Stimulated activated CD4-positive, alpha-beta T cell treated with anti-CD3 and anti-CD28 coated beads, Interleukin-12 subunit alpha, Interleukin-12 subunit beta, amount 100 ng/mL, for 4 hours (primary cell): ENCODE measurements around the gene TYMP.
"Not testable (repeated sequence)": the region's sequence is repeated elsewhere in the genome, so short reads cannot be mapped to it uniquely, and the experiment has no call there.

Experiments
- DNase-seq: peaks from one replicate; pipeline ENCODE4 v3.0.0-alpha.2; 2020

TYMP gene

GRCh38 chr22:50523806-50524675 lies 5.8 kb downstream of the TYMP start:
- no peak for DNase-seq

GRCh38 chr22:50523458-50523805 lies 6.4 kb downstream of the TYMP start:
- DNase-seq = no peak

- DNase-seq = no peak
Measured at GRCh38 chr22:50522806-50523438, 6.9 kb downstream of the TYMP start.

GRCh38 chr22:50522208-50522805 lies 7.5 kb downstream of the TYMP start:
- no peak for DNase-seq

GRCh38 chr22:50521710-50522109 lies 8.1 kb downstream of the TYMP start:
- no peak for DNase-seq

- no peak for DNase-seq
Measured at GRCh38 chr22:50520826-50521453, 8.9 kb downstream of the TYMP start.

- not testable (repeated sequence) for DNase-seq
Measured at GRCh38 chr22:50520184-50520583, 9.6 kb downstream of the TYMP start.

GRCh38 chr22:50519151-50519550 lies 10.7 kb downstream of the TYMP start:
- DNase-seq = no peak

- no peak for DNase-seq
Measured at GRCh38 chr22:50518606-50519005, 11.2 kb downstream of the TYMP start.

- DNase-seq = no peak
Measured at GRCh38 chr22:50517495-50518260, 12.1 kb downstream of the TYMP start.

GRCh38 chr22:50516891-50517290 lies 12.9 kb downstream of the TYMP start:
- DNase-seq = no peak

GRCh38 chr22:50516068-50516467 lies 13.7 kb downstream of the TYMP start:
- DNase-seq = no peak

GRCh38 chr22:50513175-50513574 lies 16.6 kb downstream of the TYMP start:
- DNase-seq = no peak

- no peak for DNase-seq
Measured at GRCh38 chr22:50508897-50509296, 20.9 kb downstream of the TYMP start.

GRCh38 chr22:50507991-50508884 lies 21.6 kb downstream of the TYMP start, which contains the start of gene NCAPH2:
NCAPH2 (plus strand) TSS chr22:50508224; CDS start chr22:50508338, 114 bp downstream.
- peak; percentile 98 for DNase-seq

- peak; percentile 94 for DNase-seq
Measured at GRCh38 chr22:50507421-50507990, 22.3 kb downstream of the TYMP start, which contains the start of gene LMF2. LMF2 (minus strand) TSS chr22:50507702; CDS start chr22:50507675, 27 bp downstream.

GRCh38 chr22:50506611-50507420 lies 23.0 kb downstream of the TYMP start:
- peak; percentile 13 for DNase-seq

GRCh38 chr22:50505776-50506610 lies 23.8 kb downstream of the TYMP start:
- DNase-seq = no peak

GRCh38 chr22:50505276-50505775 lies 24.5 kb downstream of the TYMP start:
- no peak for DNase-seq
